GM13976 (cell line): ENCODE data around the gene CARD11.

Source experiments
- DNase-seq: peaks from one replicate; pipeline ENCODE4 v3.0.0; 2012; ENCODE audit warnings: low spot score
- CTCF ChIP-seq: IDR thresholded peaks from 2 replicates; pipeline ENCODE4 v1.5.1; 2012; ENCODE audit warnings: borderline replicate concordance, mild to moderate bottlenecking; ENCODE audit not compliant: insufficient read depth; ENCODE audit errors: extremely low read depth, missing control alignments, control extremely low read depth
- in situ Hi-C: fragments of 300-500 bp; cut with MboI; formaldehyde crosslinking; loops from one replicate; pipeline ENCODE4 v1.12.0; 2022; ENCODE audit warnings: low sequenced_read_pairs, mixed read lengths, inconsistent platforms; ENCODE audit not compliant: unreplicated experiment

Gene CARD11

GRCh38 chr7:2927592-2927991 lies 116.1 kb downstream of the CARD11 start:
- TF ChIP-seq CTCF, result no peak
- in situ Hi-C loops, result no loop called here
- DNase-seq, result no peak

GRCh38 chr7:2926896-2927405 lies 116.7 kb downstream of the CARD11 start:
- in situ Hi-C loops, result no loop called here
- DNase-seq, result no peak
- TF ChIP-seq CTCF, result no peak

- TF ChIP-seq CTCF, result no peak
- in situ Hi-C loops, result no loop called here
- no peak for DNase-seq
These were observed 117.4 kb downstream of the CARD11 start for GRCh38 chr7:2926120-2926895.

GRCh38 chr7:2924866-2925840 lies 118.5 kb downstream of the CARD11 start:
- DNase-seq, result no peak
- TF ChIP-seq CTCF, result no peak
- in situ Hi-C loops, result no loop called here

- no peak for DNase-seq
- TF ChIP-seq CTCF, result no peak
- in situ Hi-C loops, result no loop called here
These were observed 119.6 kb downstream of the CARD11 start for GRCh38 chr7:2923886-2924574.

GRCh38 chr7:2923291-2923781 lies 120.3 kb downstream of the CARD11 start:
- in situ Hi-C loops, result no loop called here
- DNase-seq, result no peak
- no peak for TF ChIP-seq CTCF
